Measurements from ENCODE around the gene ACE.
A peak's percentile ranks its signal among the peaks of the same experiment; 100 is the strongest.

ACE gene

DNA sequence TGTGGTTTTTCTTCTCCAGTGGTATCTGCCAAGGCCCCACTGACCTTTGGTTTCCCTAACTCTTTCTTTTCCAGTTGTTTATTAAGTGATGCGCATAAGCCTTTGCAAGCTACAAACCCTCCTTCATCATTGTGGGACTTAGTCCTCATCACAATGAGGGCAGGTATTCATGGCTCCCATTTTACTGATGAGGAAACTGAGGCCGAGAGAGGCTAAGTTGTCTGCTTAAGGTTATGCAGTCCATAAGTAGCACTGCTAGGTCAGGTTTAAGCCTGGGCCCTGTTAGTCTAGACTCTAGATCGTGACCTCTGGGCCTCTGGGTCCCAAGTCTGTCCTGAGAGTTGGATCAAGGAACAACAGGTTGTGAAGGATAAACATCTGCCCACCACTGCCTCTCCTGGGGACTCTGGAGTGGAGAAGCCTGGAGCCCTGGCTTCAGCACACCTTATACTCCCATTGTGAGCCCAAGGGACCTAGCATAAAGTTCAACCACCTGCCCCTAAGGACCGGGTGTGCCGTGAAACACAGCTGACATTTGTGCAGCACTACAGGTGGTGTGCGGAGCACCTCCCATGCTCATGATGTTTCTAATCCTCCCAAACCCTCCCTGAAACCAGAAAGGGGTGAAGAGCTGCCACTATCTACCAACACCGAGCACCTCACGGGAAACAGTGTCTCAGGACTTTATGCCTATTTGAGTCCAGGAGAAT lies 41.1 kb downstream of the ACE start:
- DNase-seq, result peak; percentile 32

DNA sequence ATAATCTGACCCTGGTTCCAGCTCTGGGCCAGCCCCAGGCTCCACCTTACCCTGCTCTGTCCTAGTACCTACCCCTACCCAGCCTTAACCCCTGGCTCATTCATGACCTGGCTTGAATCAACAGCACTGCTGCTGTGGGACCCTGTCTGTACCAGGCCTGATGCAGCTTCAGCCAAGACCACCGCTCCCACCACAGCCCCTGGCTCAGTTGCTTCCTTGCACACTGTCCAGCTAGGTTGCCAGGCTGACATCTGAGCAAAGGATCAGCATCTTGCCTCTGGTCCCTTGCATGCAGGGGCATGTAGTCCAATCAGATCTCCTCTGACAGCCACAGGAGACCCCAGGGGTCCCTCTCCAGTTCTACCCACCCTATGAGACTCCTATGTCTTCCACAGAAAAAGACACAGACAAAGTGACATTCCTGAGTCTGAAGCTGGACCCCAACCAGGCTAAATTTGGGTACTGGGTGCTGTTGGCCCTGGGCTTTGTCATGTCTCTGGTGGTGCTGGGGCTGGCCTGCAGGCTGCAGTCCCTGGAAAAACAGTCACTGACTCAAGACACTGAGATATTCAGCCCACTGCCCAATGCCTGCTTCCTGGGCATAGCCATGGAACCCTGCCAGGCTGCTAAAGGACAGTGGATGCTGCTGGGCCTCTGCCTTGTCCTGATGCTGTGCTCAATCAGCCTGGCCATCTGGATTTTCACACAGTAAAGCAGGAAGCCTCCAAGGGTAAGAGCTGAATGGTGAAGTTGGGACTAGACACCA lies 42.4 kb downstream of the ACE start:
- DNase-seq, result no peak

DNA sequence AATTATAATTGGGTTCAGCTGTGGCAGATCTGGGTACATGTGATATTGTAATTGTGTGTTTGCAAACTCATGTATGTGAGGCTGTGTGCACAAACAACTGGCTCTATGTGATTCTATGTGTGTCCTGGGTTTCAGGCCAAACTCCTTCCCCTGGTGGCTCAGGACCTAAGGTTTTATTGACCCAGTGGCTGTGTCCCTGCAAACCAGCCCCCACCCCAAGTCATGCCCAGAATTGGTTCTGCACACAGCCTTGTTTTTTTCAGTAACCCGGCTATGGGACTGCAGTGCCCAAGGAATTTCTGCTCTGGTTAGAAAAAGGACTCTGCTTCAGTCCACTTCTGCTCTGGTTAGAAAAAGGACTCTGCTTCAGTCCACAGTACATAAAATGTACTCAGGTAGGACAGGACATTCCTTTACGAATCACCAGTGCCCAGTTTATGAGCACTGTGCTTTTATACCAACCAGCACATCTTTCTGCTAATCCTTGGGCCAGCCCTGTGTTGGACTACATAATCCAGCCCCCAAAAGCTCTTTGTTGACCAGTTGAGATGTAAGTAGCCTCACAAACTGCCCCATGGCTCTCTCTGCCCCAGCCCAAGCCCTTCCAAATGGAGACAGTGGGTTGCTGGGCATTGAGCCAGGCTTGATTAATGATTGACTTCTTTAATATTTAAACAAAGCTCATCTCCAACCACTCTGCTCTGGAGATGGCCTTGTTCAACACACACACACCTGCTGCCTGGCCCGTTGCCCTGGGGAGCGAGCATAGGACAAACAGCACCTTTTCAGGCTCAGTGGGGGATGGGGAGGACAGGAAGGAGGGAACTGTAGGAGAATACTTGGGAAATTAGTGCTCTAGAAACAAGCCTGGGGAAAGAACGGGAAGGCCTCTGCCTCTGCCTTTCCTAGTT lies 43.4 kb downstream of the ACE start:
- peak; percentile 97 for DNase-seq

DNA sequence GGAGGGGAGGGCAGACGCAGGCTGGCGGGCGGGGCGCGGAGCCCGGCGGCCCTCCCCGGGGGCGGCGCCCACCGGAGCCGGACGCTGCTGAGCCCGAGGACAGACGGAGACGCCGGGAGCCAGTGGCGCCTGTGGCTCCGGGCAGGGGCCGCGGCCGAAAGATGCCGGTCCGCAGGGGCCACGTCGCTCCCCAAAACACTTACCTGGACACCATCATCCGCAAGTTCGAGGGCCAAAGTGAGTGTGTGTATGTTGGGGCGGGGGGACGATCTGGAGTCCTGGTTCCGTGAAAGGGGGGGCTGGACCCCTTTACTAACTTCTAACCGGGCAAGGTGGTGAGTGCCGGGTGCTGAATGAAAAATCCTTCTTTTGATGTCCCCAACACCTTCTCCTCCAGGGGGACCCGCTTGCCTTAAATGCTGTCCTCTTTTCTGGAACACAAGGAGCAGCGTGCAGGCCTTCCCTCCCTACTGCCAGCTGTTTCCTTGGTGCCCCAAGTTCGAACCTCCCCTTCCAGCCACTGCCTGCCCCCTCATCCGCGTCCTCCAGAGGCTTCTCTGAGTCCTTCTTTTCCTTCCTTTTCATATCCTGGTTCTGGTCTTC lies 46.5 kb downstream of the ACE start, which contains the start of gene KCNH6:
KCNH6 (plus strand) TSS at position 106 of the 603 bp plus-strand sequence; CDS start at position 162, 56 bp downstream.
- no peak for DNase-seq

DNA sequence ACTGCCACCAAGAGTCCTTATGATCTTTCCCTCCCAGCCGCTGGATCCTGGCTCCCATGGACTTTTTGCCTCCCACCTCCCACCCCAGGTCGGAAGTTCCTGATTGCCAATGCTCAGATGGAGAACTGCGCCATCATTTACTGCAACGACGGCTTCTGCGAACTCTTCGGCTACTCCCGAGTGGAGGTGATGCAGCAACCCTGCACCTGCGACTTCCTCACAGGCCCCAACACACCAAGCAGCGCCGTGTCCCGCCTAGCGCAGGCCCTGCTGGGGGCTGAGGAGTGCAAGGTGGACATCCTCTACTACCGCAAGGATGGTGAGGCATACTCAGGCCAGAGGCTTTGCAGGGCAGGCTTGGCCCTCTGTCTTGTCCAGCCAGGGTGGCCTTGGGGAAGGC lies 47.2 kb downstream of the ACE start:
- DNase-seq, result no peak

DNA sequence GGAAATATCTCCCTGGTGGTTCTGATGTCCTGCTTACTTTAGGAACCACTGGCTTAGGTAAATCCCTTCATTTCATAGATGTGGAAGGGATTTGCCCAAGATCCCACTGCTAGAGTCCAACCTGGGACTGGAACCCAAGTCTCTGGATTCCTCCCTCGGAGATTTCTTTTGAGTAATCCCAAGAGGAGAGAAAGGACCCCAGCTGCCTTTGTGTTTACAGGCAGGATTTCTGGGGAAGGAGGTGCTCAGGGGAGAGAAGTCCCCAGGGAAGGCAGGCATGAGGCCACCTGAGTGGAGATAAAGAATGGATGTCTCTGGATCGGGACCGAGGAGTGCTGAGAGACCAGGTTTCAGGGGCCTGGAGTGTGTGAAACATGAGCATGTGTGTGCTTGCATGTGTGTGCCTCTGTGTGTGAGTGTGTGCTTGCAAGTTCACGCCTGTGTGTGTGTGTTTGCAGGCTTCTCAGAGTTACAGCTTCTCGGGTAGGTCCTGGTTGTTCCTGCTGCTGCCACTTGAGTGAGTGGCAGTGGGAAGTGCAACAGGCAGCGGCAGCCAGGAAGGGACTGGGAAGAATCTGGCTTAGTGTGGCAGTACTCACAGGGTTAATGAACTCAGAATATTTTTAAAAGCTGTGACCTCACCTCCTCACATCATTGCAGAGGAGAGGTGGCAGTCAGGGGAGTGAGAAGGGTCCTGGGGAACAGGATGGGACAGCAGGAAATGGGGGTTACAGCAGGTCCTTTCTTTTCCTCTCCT lies 48.5 kb downstream of the ACE start:
- no peak for DNase-seq

DNA sequence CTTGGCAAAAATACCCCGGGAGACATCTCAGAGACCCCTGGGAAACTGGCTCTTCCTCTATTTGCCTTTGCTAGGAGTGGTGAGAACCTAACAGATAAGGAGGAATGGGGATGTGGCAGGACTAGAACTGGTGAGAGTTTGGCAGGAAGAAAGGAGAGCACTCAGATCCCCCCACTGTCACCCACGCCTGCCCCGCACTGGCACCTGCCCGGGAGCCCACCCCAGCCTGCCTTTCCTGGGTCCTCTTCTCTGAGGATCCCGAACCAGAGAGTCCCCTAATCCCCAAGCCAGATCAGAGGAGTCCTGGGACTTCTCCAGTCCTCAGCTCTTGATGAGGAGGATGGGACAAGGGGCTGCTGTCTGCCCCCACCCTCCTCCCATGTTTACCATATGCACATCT lies 50.0 kb downstream of the ACE start:
- no peak for DNase-seq

DNA sequence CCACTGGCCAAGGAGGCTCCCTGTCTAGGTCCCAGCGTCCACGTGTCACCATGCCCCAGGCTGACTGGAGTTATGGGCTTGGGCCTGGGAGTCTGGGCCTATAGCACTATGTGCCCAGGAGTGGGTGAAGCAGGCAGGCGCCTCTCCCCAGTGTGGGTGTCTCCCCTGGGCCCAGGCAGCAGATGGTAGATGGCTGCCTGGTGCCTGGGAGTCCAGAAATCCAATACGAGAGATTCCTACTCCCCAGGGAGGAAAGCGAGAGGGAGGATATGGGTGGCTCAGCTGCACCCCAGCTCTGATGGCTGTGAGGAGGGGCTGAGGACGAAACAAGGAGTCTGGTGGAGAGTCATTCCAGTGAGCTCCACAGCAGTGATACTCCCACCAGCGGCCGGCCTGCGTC lies 51.3 kb downstream of the ACE start:
- no peak for DNase-seq

DNA sequence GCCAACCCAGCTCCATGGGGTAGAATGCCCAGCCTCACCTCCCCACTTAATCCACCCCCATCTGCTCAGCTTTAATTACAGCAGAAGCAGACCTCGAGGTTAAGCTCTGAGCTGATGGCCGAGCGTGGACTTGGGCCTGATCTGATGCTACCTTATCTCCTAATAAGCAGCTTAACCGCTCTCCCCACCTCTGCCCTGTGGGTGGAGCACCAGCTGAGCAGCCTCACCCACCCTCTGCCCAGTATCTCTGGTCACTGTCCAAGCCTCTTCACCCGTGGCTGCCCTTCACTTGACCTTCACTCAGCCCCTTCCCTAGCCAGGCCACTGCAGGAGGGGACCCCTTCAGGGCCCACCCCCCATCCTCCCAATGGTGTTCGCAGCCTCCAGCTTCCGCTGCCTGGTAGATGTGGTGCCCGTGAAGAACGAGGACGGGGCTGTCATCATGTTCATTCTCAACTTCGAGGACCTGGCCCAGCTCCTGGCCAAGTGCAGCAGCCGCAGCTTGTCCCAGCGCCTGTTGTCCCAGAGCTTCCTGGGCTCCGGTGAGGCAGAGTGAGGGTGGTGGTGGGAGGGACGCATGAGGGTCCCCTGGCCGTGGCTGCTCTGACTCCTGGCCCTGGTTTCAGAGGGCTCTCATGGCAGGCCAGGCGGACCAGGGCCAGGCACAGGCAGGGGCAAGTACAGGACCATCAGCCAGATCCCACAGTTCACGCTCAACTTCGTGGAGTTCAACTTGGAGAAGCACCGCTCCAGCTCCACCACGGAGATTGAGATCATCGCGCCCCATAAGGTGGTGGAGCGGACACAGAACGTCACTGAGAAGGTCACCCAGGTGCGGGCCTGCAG lies 53.1 kb downstream of the ACE start:
- no peak for DNase-seq

DNA sequence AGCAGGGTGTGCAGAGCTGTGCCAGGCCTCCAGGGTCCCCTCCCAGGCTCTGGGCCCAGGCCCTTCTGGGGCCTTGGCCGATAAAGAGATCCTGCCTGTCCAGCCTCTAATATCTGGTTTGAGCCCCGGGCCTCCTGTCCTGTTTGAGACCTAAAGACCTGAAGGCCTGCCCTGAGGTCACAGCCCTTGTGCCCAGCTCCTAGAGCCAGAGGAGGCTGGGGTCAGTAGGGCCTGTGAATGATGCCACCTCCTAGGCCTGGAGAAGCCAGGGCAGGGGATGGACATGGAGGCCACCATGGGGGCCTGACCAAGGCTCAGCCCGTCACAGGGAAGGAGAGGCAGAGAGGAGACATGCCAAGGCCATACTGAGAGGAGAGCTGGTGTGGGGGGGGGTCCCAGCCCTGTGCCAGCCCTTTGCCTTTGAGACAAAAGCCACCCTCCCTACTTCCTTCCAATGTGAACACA lies 53.7 kb downstream of the ACE start:
- no peak for DNase-seq

DNA sequence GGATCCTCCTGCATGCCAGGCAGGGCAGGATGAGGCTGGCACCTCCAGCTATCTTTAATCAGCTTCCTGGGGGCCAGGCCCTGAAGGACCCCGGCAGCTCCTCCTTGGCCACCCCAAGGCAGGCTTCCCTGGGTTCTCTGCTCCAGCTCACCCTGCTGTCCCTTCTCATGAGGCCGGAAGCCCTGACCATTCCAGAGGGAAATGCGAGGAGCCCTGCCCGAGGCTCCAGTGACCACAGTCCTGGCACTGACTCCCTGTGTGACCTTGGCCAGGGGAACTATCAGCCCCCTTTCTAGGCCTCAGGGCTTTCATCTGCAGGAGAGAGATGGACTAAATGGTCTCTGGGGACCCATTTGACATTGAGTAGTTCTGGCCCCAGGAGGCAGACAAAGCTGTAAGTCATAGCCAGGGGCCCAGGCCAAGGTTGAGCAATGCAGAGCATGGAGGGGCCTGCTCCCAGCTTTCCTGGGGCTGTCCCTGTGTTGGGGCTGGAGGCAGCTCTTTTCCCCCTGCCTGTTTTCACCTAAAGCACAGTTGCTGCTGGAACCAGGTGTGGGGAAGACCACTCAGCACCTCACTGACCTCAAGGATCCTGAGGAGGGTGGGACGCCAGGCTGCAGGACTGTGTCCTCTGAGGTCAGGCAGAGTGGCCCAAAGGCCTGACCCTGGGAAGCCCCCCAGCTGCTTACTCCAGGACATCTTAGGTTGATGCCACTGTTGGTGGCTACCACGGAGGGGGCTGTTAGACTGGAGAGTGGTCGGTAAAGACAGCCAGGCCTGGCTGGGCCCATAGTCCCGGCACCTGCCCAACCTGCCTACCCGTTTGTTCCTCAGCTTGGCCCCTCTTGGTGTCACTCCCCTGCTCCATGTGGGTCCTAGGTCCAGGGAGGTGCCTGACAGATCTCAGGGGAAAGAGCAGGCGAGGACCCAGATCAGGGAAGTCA lies 54.4 kb downstream of the ACE start:
- peak; percentile 31 for DNase-seq

DNA sequence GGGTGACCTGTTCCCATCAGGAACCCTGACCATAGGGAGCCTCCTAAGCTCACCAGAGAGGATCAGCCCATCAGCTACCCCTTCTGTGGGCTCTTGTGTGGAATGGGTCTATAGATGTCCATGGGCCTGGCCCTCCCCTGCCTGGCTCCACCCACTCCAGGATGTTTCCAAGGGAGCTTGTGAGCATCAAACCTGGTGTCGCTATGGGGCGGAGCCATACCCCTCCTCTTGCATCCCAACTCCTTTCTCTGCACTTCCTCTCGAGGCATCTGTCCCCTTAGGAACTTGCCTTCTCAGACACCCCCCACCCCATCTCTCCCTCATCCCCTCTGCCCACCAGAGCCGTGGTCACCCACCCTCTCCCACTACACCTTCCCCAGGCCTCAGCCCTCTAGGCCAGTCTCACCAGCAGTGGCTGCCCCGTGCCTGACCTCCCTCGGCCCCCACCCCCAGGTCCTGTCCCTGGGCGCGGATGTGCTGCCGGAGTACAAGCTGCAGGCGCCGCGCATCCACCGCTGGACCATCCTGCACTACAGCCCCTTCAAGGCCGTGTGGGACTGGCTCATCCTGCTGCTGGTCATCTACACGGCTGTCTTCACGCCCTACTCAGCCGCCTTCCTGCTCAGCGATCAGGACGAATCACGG lies 56.7 kb downstream of the ACE start:
- no peak for DNase-seq

DNA sequence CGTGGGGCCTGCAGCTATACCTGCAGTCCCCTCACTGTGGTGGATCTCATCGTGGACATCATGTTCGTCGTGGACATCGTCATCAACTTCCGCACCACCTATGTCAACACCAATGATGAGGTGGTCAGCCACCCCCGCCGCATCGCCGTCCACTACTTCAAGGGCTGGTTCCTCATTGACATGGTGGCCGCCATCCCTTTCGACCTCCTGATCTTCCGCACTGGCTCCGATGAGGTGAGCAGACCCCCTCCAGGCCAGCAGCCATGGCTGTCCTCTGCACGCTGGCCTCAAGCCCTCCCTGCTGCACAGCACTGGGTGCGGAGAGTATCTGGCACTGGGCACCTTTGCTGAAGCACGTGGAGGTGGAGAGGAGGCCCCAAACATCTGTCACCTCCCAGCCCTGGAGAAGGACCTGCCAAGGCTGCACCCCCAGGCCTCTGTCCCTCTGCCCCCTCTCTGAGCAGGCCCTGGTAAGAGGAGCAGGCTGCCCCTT lies 57.3 kb downstream of the ACE start:
- no peak for DNase-seq

DNA sequence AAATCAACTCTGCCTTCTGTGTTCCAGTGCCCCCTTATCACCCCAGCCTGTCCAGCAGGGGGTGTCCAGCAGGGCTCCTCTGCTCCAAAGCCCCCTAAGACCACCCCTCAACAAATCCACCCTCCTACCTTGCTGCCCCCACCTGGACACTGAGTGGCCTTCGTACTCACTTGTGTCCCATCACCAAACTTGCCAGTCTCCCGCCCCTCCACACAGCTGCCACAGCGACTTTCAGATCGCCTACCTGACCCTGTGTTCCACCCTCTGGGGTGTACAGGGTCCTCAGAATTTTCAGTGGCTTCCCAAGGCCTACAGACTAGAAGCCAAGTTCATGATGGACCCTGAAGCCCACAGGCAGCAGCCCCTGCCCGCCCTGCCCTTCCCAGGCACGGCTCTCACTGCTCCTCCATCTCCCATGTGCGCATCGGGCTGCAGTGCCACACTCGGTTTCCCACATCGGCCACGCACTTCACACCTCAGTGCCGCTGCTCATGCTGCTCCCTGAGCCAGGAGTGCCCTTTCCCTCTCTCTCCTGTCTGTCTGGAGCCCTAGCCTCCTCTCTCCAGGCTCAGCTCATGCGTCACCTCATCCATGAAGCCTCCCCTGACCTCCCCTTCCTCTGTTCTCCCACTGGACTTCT lies 58.1 kb downstream of the ACE start:
- no peak for DNase-seq

DNA sequence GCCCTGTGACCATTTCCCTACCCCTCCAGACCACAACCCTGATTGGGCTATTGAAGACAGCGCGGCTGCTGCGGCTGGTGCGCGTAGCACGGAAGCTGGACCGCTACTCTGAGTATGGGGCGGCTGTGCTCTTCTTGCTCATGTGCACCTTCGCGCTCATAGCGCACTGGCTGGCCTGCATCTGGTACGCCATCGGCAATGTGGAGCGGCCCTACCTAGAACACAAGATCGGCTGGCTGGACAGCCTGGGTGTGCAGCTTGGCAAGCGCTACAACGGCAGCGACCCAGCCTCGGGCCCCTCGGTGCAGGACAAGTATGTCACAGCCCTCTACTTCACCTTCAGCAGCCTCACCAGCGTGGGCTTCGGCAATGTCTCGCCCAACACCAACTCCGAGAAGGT lies 58.8 kb downstream of the ACE start:
- no peak for DNase-seq

DNA sequence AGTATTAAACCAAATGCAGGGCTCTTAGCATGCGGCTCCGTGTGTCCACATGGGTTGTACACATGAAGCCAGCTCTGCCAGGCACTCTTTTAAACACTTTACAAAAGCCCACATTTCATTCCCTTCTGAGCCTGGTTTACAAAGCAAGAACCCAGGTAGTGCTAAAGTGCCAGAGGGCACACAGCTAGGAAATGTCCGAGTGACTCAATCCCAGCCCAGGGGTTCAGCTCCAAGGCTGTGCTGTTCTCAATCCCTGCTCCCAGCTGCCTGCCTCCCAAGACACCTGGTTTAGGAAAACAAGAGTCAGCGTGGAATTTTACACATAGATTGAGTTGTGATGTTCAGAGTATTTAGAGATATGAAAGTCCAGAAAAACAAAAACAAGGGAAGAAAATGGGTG lies 60.1 kb downstream of the ACE start:
- no peak for DNase-seq

DNA sequence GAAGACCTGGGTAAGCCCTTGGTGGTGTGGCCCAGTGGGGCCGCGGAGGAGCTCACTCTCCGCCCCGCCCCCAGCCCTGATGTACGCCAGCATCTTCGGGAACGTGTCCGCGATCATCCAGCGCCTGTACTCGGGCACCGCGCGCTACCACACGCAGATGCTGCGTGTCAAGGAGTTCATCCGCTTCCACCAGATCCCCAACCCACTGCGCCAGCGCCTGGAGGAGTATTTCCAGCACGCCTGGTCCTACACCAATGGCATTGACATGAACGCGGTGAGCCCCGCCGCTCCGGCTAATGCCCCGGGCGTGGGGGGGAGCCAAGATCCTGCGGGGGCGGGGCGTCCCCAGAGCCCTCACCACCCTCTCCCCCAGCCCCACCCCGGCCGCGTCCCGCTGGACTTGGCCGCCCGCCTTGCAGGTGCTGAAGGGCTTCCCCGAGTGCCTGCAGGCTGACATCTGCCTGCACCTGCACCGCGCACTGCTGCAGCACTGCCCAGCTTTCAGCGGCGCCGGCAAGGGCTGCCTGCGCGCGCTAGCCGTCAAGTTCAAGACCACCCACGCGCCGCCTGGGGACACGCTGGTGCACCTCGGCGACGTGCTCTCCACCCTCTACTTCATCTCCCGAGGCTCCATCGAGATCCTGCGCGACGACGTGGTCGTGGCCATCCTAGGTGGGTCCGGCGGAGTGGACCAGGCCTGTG lies 61.3 kb downstream of the ACE start:
- DNase-seq, result no peak

Measured in DMS153 (cell line).